Lower leg skin (tissue), 3 donors: ENCODE data around the gene SUCLA2.

Experiments
- POLR2A ChIP-seq, 2 donors: fragments of 450-650 bp; IDR thresholded peaks; one replicate each; pipeline ENCODE4 v1.6.1; 2016 to 2017; ENCODE audit warnings: antibody characterized with exemption in 2 of 2, mild to moderate bottlenecking in 1 of 2, moderate library complexity in 1 of 2
- TF ChIP-seq, protein P1 (sequence below), 3 donors: fragments of 450-650 bp; IDR thresholded peaks; one replicate each; pipeline ENCODE4 v1.5.1; 2016; ENCODE audit warnings: antibody characterized with exemption in 3 of 3, mild to moderate bottlenecking in 3 of 3, moderate library complexity in 2 of 3

DNA sequence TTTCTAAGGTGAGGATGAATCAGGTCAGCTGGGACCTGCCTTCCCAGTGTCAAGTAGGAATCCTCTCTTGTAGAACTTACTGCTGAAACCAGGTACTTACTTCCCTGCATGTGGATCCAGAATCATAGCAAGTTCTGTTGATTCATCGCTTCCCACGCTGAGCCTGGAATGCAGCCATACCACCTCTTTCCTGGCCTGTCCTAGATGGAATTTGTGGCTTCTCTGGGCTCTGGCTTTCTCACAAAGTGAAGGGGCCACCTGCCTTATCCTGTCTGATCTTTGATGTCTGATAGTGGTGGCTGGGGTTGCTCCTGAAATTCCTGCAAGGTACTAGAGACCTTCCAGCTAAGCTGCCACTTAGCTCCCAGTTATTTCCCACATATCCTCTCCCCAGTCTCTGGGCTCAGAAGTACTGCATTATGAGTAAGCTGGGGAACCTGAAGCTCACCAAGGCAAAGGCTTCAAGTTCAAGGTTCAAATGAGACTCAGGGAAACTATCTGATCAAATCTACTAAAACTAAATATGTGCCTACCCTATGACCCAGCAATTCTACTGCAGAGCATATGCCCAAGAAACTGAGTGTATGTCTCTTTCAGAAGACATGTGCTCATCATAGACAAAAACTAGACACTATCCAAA, 103.5 kb downstream of the SUCLA2 start:
- TF ChIP-seq, protein P1, sequence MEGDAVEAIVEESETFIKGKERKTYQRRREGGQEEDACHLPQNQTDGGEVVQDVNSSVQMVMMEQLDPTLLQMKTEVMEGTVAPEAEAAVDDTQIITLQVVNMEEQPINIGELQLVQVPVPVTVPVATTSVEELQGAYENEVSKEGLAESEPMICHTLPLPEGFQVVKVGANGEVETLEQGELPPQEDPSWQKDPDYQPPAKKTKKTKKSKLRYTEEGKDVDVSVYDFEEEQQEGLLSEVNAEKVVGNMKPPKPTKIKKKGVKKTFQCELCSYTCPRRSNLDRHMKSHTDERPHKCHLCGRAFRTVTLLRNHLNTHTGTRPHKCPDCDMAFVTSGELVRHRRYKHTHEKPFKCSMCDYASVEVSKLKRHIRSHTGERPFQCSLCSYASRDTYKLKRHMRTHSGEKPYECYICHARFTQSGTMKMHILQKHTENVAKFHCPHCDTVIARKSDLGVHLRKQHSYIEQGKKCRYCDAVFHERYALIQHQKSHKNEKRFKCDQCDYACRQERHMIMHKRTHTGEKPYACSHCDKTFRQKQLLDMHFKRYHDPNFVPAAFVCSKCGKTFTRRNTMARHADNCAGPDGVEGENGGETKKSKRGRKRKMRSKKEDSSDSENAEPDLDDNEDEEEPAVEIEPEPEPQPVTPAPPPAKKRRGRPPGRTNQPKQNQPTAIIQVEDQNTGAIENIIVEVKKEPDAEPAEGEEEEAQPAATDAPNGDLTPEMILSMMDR (IDR thresholded peaks at IDR 0.05), result no peak
- no peak for TF ChIP-seq POLR2A (IDR thresholded peaks at IDR 0.05)
